Fibroblast of lung (primary cell): ENCODE results near the gene FAM193B.

Source experiments
- EZH2 ChIP-seq: IDR thresholded peaks from 2 replicates; pipeline ENCODE4 v1.5.1; 2012; ENCODE audit warnings: low read length, control low read depth, mild to moderate bottlenecking; ENCODE audit errors: missing control alignments
- TF ChIP-seq, protein P1 (sequence below), 2 donors: IDR thresholded peaks in 1 of 2; conservative IDR thresholded peaks in 1 of 2; 1 replicate in 1 of 2; 2 replicates in 1 of 2; pipeline ENCODE4 v1.5.1; 2011 to 2012; ENCODE audit warnings: low read length in 2 of 2, control low read depth in 1 of 2, inconsistent platforms in 1 of 2, low read depth in 1 of 2, mild to moderate bottlenecking in 1 of 2

DNA sequence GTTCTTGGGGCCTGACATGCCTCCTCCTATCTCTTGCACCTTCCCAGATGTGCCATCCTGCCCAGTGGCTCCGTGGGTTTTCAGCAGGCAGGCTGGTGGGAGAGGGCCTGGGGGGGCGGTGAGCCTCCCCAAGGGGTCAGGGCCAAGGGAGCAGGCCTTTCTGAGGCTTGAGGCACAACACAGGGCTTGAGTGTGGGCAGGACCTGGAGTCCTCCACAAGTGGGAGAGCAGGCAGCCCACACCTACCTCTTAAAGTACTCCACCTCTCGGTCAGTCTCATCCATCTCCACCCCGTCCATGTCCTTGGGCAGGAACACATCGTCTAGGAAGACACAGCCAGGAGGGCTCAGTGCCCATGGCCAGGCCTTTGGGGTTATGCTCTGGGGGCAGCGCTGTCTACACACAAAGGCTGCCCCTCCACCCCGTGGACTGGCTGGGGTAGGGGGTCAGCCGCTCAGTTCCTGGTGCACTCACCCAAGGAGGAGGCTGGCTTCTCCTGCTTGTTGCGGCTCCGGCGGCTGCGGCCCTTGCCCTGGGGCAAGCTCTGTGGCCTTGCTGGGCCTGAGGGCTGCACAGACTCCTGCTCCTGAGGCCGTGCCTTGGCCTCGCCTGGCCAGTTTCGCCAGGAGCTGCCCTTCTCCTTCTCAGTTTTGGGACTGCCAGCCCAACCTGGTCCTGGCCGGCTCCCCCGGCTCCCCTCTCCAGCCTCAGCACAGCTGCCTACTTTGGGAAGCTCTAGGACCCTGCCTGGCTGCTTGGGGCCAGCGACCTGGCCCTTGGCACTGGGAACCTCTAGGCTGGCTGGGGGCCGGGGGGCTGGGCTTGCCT, 30.4 kb downstream of the FAM193B start:
- TF ChIP-seq EZH2 = no peak
- TF ChIP-seq, protein P1, sequence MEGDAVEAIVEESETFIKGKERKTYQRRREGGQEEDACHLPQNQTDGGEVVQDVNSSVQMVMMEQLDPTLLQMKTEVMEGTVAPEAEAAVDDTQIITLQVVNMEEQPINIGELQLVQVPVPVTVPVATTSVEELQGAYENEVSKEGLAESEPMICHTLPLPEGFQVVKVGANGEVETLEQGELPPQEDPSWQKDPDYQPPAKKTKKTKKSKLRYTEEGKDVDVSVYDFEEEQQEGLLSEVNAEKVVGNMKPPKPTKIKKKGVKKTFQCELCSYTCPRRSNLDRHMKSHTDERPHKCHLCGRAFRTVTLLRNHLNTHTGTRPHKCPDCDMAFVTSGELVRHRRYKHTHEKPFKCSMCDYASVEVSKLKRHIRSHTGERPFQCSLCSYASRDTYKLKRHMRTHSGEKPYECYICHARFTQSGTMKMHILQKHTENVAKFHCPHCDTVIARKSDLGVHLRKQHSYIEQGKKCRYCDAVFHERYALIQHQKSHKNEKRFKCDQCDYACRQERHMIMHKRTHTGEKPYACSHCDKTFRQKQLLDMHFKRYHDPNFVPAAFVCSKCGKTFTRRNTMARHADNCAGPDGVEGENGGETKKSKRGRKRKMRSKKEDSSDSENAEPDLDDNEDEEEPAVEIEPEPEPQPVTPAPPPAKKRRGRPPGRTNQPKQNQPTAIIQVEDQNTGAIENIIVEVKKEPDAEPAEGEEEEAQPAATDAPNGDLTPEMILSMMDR (conservative IDR thresholded peaks at IDR 0.05 in 1 of 2, IDR thresholded peaks at IDR 0.05 in 1 of 2; ENCODE audit: low read depth in 1 of 2, low read length in 2 of 2) = no peak
